ENCODE data around the gene CPHXL. TPM values are rescaled to one million over a fixed set of nuclear protein-coding genes. Genes with fewer than 3 reads are reported as not detected.

CPHXL gene
- total RNA-seq, 2 experiments from 2014 or later, result not detected

DNA sequence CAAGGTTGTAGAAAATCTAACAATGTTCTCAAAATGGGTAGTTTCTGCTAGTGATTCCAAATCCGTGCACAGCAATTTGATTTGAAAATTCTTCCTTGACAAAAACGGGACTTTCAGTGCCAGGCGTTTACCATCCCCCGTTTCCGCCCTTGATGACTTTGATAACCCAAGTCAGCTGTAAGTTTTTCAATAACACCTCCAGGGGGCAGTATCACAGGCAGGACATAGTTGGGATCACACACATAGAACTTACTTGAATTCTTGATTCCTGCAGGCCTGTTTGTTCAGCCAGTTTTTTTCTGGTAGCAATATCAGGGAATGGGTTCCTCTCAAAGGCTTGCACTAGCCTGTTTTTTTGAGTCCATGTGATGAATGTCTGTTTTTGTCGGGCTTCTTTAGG, 30.6 kb downstream of the CPHXL start:
- ChIA-PET CTCF (no interaction called here), POLR2A (no interaction called here)
- Mint-ChIP-seq H3K27me3 (no peaks in the 10 kb centered on the region), H3K4me3 (no peak overlapping the region), H3K9me3 (no peaks in the 10 kb centered on the region), H3K27ac (no peak overlapping the region), H3K4me1 (ENCODE audit: low read depth) (no peaks in the 10 kb centered on the region), H3K36me3 (no peaks in the 10 kb centered on the region)
- intact Hi-C loops (cut with micrococcal nuclease), result loop anchor here (10.0 kb wide), 1 partner anchor 69 kb away; no protein-coding TSS in a partner anchor
- no peak for DNase-seq

DNA sequence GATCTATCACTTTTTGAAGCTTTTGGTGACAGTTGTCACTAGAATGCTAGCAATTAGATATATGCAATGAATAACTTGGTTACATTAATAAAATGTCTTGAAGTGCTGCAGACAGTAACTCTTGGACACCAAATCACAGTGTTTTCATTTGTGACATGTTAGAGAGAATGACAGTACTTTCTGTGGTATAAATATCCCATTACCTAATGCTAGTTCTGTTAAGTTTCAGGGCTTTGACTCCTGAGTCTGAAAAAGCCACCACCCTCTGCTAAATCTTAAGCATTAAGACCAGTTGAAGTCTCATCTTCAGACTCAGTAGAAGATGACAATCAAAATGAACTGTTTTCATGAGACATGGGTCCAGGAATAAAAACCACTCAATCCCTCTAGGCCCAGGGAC, 38.9 kb downstream of the CPHXL start:
- no peaks in the 10 kb centered on the region for H3K27me3 Mint-ChIP-seq
- H3K4me1 Mint-ChIP-seq (ENCODE audit: low read depth), result no peaks in the 10 kb centered on the region
- H3K9me3 Mint-ChIP-seq, result no peaks in the 10 kb centered on the region
- no peak for DNase-seq
- intact Hi-C loops (cut with micrococcal nuclease), result no loop called here
- POLR2A ChIA-PET, result no interaction called here
- no peak overlapping the region for H3K27ac Mint-ChIP-seq
- H3K36me3 Mint-ChIP-seq, result no peaks in the 10 kb centered on the region
- CTCF ChIA-PET, result no interaction called here
- H3K4me3 Mint-ChIP-seq, result no peak overlapping the region

- DNase-seq, result no peak
- no peaks in the 10 kb centered on the region for H3K27me3 Mint-ChIP-seq
- no peak overlapping the region for H3K4me3 Mint-ChIP-seq
- no peaks in the 10 kb centered on the region for H3K4me1 Mint-ChIP-seq (ENCODE audit: low read depth)
- H3K36me3 Mint-ChIP-seq, result no peaks in the 10 kb centered on the region
- no peaks in the 10 kb centered on the region for H3K9me3 Mint-ChIP-seq
- intact Hi-C loops (cut with micrococcal nuclease), result no loop called here
- POLR2A ChIA-PET, result no interaction called here
- CTCF ChIA-PET, result no interaction called here
- no peak overlapping the region for H3K27ac Mint-ChIP-seq
Measured at GRCh38 chr16:75682308-75682707, 44.0 kb downstream of the CPHXL start.

- ChIA-PET CTCF (no interaction called here), POLR2A (no interaction called here)
- no peak overlapping the region for H3K4me3 Mint-ChIP-seq
- H3K9me3 Mint-ChIP-seq, result no peaks in the 10 kb centered on the region
- no peaks in the 10 kb centered on the region for H3K27me3 Mint-ChIP-seq
- H3K27ac Mint-ChIP-seq, result no peak overlapping the region
- no peak for DNase-seq
- H3K4me1 Mint-ChIP-seq (ENCODE audit: low read depth), result no peaks in the 10 kb centered on the region
- intact Hi-C loops (cut with micrococcal nuclease), result no loop called here
- no peaks in the 10 kb centered on the region for H3K36me3 Mint-ChIP-seq
Measured at GRCh38 chr16:75679366-75679765, 46.9 kb downstream of the CPHXL start.

- Mint-ChIP-seq H3K9me3 (no peaks in the 10 kb centered on the region), H3K4me1 (ENCODE audit: low read depth) (no peaks in the 10 kb centered on the region), H3K27ac (no peak within 1 kb of the TSS), H3K4me3 (no peak within 1 kb of the TSS), H3K27me3 (no peaks in the 10 kb centered on the region), H3K36me3 (no peaks in the 10 kb centered on the region)
- no peak for DNase-seq
- intact Hi-C loops (cut with micrococcal nuclease), result no loop called here
- CTCF ChIA-PET, result interaction anchor here (0.8 kb wide), 1 partner anchor 1494 kb away, joined by 3 read pairs; no protein-coding TSS in a partner anchor
- POLR2A ChIA-PET, result no interaction called here
Measured at GRCh38 chr16:75676909-75677308, 49.4 kb downstream of the CPHXL start, which contains the start of gene CPHXL2. CPHXL2 (minus strand) TSS chr16:75677009; CDS start chr16:75676999, 10 bp downstream.

DNA sequence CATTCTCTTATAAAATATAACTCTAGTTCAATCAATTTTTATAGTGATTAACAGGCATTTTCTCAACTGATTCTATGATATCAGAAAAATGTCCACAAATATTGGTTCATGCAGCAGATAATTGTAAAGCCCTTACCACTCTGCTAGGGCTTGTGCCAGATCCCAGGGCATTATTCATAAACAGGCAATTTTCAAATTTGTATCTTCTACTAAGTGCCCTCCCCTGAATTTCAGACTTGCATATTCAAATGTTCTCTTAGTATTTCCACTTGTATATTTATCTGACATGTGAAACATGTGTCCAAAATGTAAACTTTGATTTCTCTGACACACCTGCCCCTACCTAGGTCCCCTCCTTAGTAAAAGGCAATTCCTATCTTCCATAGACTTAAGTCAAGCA, 58.8 kb downstream of the CPHXL start:
- Mint-ChIP-seq H3K36me3 (no peaks in the 10 kb centered on the region), H3K4me1 (ENCODE audit: low read depth) (no peaks in the 10 kb centered on the region), H3K4me3 (no peak overlapping the region), H3K27me3 (no peaks in the 10 kb centered on the region), H3K9me3 (no peaks in the 10 kb centered on the region), H3K27ac (no peak overlapping the region)
- no peak for DNase-seq
- POLR2A ChIA-PET, result no interaction called here
- intact Hi-C loops (cut with micrococcal nuclease), result no loop called here
- CTCF ChIA-PET, result no interaction called here

Other genes with a start within 250 kb of the CPHXL start
- not detected for gene CHST6, start 231.0 kb downstream of the CPHXL start, total RNA-seq
- under 1 TPM in 1 of 2 experiments, not detected in 1; 0.34 TPM for gene CHST5, start 190.4 kb downstream of the CPHXL start, total RNA-seq
- gene TMEM231, start 170.2 kb downstream of the CPHXL start, total RNA-seq, result 1 to 10 TPM; 4.6 to 5.3 TPM
- 10 to 100 TPM; 71.5 to 76.1 TPM for gene GABARAPL2, start 160.1 kb downstream of the CPHXL start, total RNA-seq
- 10 to 100 TPM; 39.9 to 40.2 TPM for gene ADAT1, start 103.2 kb downstream of the CPHXL start, total RNA-seq
- 100 to 1,000 TPM; 273 to 277 TPM for gene KARS1, start 78.8 kb downstream of the CPHXL start, total RNA-seq
- 10 to 100 TPM; 80.3 to 85.1 TPM for gene TERF2IP, start 78.7 kb downstream of the CPHXL start, total RNA-seq
- gene CPHXL2, start 49.5 kb downstream of the CPHXL start, total RNA-seq, result not detected
- gene DUXB, start 25.0 kb downstream of the CPHXL start, total RNA-seq, result not detected

Measured in activated CD4-positive, alpha-beta memory T cell treated with anti-CD3 and anti-CD28 coated beads for 36 hours (primary cell).